OCI-LY7 (cell line): Measurements from ENCODE around the gene ADGRG3. TPM values are rescaled to one million over a fixed set of nuclear protein-coding genes. Genes with fewer than 3 reads are reported as not detected.
A peak's percentile ranks its signal among the peaks of the same experiment; 100 is the strongest.

Source experiments
- BruUV-seq: library from RNA; stranded (reverse); fragments of 400-500 nt; replicated peaks from 2 replicates; lab custom pipeline; 2021; lab: Mats Ljungman, UMichigan
- CTCF ChIA-PET: fragments of 300-600 bp; sonication (Branson Sonifier 250); formaldehyde crosslinking; loops from one replicate; lab custom pipeline; 2022; ENCODE audit warnings: antibody characterized with exemption; ENCODE audit not compliant: unreplicated experiment; lab: Charles Lee
- POLR2A ChIA-PET: fragments of 300-600 bp; sonication (Branson Sonifier 250); formaldehyde crosslinking; loops from one replicate; lab custom pipeline; 2022; ENCODE audit warnings: antibody characterized with exemption; lab: Charles Lee
- DNase-seq: peaks from one replicate; pipeline ENCODE4 v3.0.0-alpha.2; 2015; ENCODE audit warnings: low spot score
- H2AFZ ChIP-seq: fragments of 200-600 bp; sonication (generic), shearing (Covaris generic); 2 replicates; pipeline ENCODE4 v1.6.1; 2014; ENCODE audit warnings: mild to moderate bottlenecking, antibody characterized with exemption, low read length, moderate library complexity
- H3K27ac ChIP-seq: fragments of 200-600 bp; sonication (generic); 2 replicates; pipeline ENCODE4 v1.5.1; 2014; ENCODE audit warnings: mixed run types, low read depth, mild to moderate bottlenecking, moderate library complexity, low read length, inconsistent platforms; ENCODE audit not compliant: poor library complexity, severe bottlenecking
- H3K36me3 ChIP-seq: fragments of 200-600 bp; sonication (generic); 2 replicates; pipeline ENCODE4 v1.6.1; 2014; ENCODE audit warnings: mild to moderate bottlenecking, antibody characterized with exemption, low read length, moderate library complexity, mixed read lengths; ENCODE audit not compliant: insufficient read depth
- H3K4me1 ChIP-seq: fragments of 200-600 bp; sonication (generic); 2 replicates; pipeline ENCODE4 v1.5.1; 2014; ENCODE audit warnings: mild to moderate bottlenecking, low read length; ENCODE audit not compliant: insufficient read depth, poor library complexity, severe bottlenecking
- H3K4me2 ChIP-seq: fragments of 200-600 bp; sonication (generic); 2 replicates; pipeline ENCODE4 v1.6.1; 2014; ENCODE audit warnings: mild to moderate bottlenecking, low read length
- H3K4me3 ChIP-seq: fragments of 200-600 bp; sonication (generic); 2 replicates; pipeline ENCODE4 v1.5.1; 2014; ENCODE audit warnings: mild to moderate bottlenecking, low read depth, low read length; ENCODE audit not compliant: poor library complexity, severe bottlenecking
- H3K79me2 ChIP-seq: fragments of 200-600 bp; sonication (generic); 2 replicates; pipeline ENCODE4 v1.6.1; 2016; ENCODE audit warnings: low read depth, mild to moderate bottlenecking, low read length, moderate library complexity, mixed read lengths; ENCODE audit not compliant: insufficient read depth
- H3K9me2 ChIP-seq: fragments of 200-600 bp; sonication (generic); 2 replicates; pipeline ENCODE4 v1.6.1; 2016; ENCODE audit warnings: mild to moderate bottlenecking, low read length, mixed read lengths; ENCODE audit not compliant: insufficient read depth
- H3K9me3 ChIP-seq: fragments of 200-600 bp; sonication (generic); 2 replicates; pipeline ENCODE4 v1.6.1; 2014; ENCODE audit warnings: mild to moderate bottlenecking, mixed run types, low read length, mixed read lengths
- H4K20me1 ChIP-seq: fragments of 200-600 bp; sonication (generic); 2 replicates; pipeline ENCODE4 v1.6.1; 2014; ENCODE audit warnings: mild to moderate bottlenecking, antibody characterized with exemption, low read length, moderate library complexity, mixed read lengths; ENCODE audit not compliant: insufficient read depth
- CTCF ChIP-seq: fragments of 200-600 bp; sonication (generic); conservative IDR thresholded peaks from 2 replicates; pipeline ENCODE4 v1.5.1; 2014; ENCODE audit warnings: mild to moderate bottlenecking, antibody characterized with exemption, low read length, moderate library complexity, mixed read lengths
- EZH2phosphoT487 ChIP-seq: fragments of 200-600 bp; sonication (generic); IDR thresholded peaks from 2 replicates; pipeline ENCODE4 v1.6.1; 2018; ENCODE audit warnings: low read depth, borderline replicate concordance, mild to moderate bottlenecking, mixed run types, antibody characterized with exemption, low read length, moderate library complexity, mixed read lengths
- intact Hi-C: fragments of 100-400 bp; cut with micrococcal nuclease; formaldehyde crosslinking; loops from one replicate; pipeline ENCODE4 v1.10.0; 2022; ENCODE audit not compliant: unreplicated experiment
- total RNA-seq, 2 experiments: library from RNA; depleted of rRNA in 1 of 2; stranded (reverse); fragments of >200 nt in 1 of 2; shearing (Covaris generic) in 1 of 2; gene quantifications; 2 replicates each; pipeline ENCODE4 v1.2.3, GENCODE V29; 2014 to 2022

The ADGRG3 gene
- total RNA-seq, 2 experiments from 2014 or later: not detected

DNA sequence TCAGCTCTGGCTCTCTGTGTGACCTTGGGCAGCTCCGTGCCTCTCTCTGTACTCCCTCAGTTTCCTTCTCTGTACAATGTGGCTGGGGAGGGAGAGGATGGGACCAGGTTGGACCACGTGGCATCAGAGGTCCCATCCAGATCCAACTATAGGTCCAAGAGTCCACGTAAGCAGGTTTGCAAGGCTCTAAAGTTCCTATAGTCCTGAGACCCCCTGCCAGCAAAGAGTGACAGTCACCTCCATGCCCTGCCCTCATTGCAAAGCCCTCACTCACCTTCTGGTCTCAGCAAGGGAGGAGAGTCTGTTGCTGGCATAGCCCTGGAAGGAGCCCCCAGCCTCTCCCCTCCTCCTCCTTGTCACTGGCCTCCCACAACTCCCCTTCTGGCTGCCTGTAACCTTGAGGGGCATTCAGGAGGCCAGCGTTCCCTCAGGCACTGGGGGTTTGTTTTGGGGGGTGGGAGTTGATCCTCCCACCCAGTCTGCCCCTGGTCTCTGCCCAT is 20.4 kb downstream of the ADGRG3 start:
- H3K27ac ChIP-seq: no peak overlapping the region
- no peaks in the 10 kb centered on the region for H3K79me2 ChIP-seq
- no peak overlapping the region for H2AFZ ChIP-seq
- peaks cover 11% of the 10 kb centered on the region for H3K4me1 ChIP-seq
- no peaks in the 10 kb centered on the region for H4K20me1 ChIP-seq
- H3K9me3 ChIP-seq: no peaks in the 10 kb centered on the region
- POLR2A ChIA-PET: interaction anchor here (1.2 kb wide), 1 partner anchor 105 kb away, joined by 3 read pairs; no protein-coding TSS in a partner anchor
- intact Hi-C loops: no loop called here
- CTCF ChIA-PET: no interaction called here
- no TSS peak for BruUV-seq
- H3K4me2 ChIP-seq: no peak overlapping the region
- H3K36me3 ChIP-seq: no peaks in the 10 kb centered on the region
- no peak for DNase-seq
- TF ChIP-seq EZH2phosphoT487: no peak
- TF ChIP-seq CTCF: no peak
- H3K9me2 ChIP-seq: no peaks in the 10 kb centered on the region
- H3K4me3 ChIP-seq: no peak overlapping the region

DNA sequence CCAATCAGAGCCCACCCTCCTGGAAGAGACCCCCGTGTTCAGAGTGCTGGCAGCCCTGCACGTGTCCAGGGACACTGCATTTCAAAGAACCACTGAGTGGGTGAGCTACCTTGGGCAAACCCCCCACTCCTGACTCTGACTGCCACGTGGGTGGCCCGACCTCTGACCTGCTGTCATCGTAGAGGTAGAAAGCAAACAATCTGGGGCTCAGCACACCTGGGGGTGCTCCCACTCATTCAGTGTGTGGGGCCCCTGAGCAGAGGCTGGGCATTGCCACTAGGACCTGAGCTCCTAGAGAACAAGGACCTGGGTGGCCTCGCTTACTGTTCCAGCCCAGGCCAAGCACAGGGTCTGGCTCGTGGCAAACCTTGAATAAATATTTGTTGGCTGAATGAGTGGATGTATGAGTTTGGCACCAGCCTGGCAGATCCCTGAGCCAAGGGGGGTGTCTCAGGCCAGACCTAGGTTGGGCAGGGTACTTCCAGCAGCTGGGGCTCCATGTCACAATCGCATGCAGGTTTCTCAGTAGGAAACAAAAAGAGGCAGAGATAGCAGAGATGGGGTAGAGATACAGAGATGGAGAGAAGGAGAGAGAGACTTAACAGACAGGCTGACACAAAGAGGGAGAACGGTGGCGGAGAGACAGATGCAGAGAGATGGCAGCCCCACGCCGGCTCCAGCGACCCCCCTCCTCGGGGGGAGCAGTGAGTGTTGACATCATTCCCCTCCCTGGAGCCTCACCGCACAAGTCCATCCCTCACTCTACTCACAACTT is 21.1 kb downstream of the ADGRG3 start:
- Histone ChIP-seq H3K9me2 (no peaks in the 10 kb centered on the region), H3K27ac (no peak overlapping the region), H4K20me1 (no peaks in the 10 kb centered on the region), H3K9me3 (no peaks in the 10 kb centered on the region), H3K79me2 (no peaks in the 10 kb centered on the region), H3K4me1 (peaks cover 11% of the 10 kb centered on the region), H3K4me2 (0 out of 2 replicates have a peak overlapping the region, but pooled peaks have one; percentile 5), H3K36me3 (no peaks in the 10 kb centered on the region), H2AFZ (no peak overlapping the region), H3K4me3 (no peak overlapping the region)
- DNase-seq: no peak
- TF ChIP-seq CTCF: no peak
- no peak for TF ChIP-seq EZH2phosphoT487
- BruUV-seq: no TSS peak
- ChIA-PET CTCF (interaction anchor here (0.7 kb wide), 1 partner anchor 68 kb away, joined by 3 read pairs; no protein-coding TSS in a partner anchor), POLR2A (interaction anchor here (1.2 to 1.4 kb wide), 2 partner anchors 10 to 105 kb away, joined by 3 read pairs; no protein-coding TSS in a partner anchor)
- intact Hi-C loops: no loop called here
